DOHH2 (cell line): ENCODE measurements around the gene FBXO28.
A peak's percentile ranks its signal among the peaks of the same experiment; 100 is the strongest.

Experiments used
- H3F3A ChIP-seq: fragments of 200-600 bp; sonication (generic), shearing (Covaris generic); 2 replicates; pipeline ENCODE4 v1.6.0; 2016; ENCODE audit warnings: antibody characterized with exemption, mild to moderate bottlenecking; ENCODE audit not compliant: control insufficient read depth, insufficient read depth
- H3K27ac ChIP-seq: fragments of 200-600 bp; sonication (generic); 2 replicates; pipeline ENCODE4 v1.5.1; 2014; ENCODE audit warnings: low read depth, mild to moderate bottlenecking, low read length, moderate library complexity
- H3K27me3 ChIP-seq: fragments of 200-600 bp; sonication (generic); 2 replicates; pipeline ENCODE4 v1.6.1; 2014; ENCODE audit warnings: mild to moderate bottlenecking, low read length, mixed read lengths; ENCODE audit not compliant: control insufficient read depth
- H3K36me3 ChIP-seq: fragments of 200-600 bp; sonication (generic); 2 replicates; pipeline ENCODE4 v1.6.1; 2014; ENCODE audit warnings: mild to moderate bottlenecking, low read length, moderate library complexity, mixed read lengths; ENCODE audit not compliant: control insufficient read depth
- H3K4me1 ChIP-seq: fragments of 200-600 bp; sonication (generic); 2 replicates; pipeline ENCODE4 v1.6.1; 2014; ENCODE audit warnings: mild to moderate bottlenecking, low read length, mixed read lengths; ENCODE audit not compliant: control insufficient read depth
- H3K4me2 ChIP-seq: fragments of 200-600 bp; sonication (generic); 2 replicates; pipeline ENCODE4 v1.6.0; 2014; ENCODE audit warnings: mild to moderate bottlenecking, low read length, moderate library complexity
- H3K4me3 ChIP-seq: fragments of 200-600 bp; sonication (generic); 2 replicates; pipeline ENCODE4 v1.5.1; 2014; ENCODE audit warnings: mild to moderate bottlenecking, low read length, mixed read lengths
- H3K79me2 ChIP-seq: fragments of 200-600 bp; sonication (generic); 2 replicates; pipeline ENCODE4 v1.6.1; 2014; ENCODE audit warnings: mild to moderate bottlenecking, low read length, mixed read lengths; ENCODE audit not compliant: control insufficient read depth
- H3K9me2 ChIP-seq: fragments of 200-600 bp; sonication (generic); replicated peaks from 2 replicates; pipeline ENCODE4 v1.6.1; 2014; ENCODE audit warnings: mild to moderate bottlenecking, low read length, mixed read lengths; ENCODE audit not compliant: control insufficient read depth
- H3K9me3 ChIP-seq: fragments of 200-600 bp; sonication (generic); 2 replicates; pipeline ENCODE4 v1.6.1; 2014; ENCODE audit warnings: antibody characterized with exemption, low read length, mixed read lengths; ENCODE audit not compliant: control insufficient read depth, insufficient read depth
- H4K20me1 ChIP-seq: fragments of 200-600 bp; sonication (generic); 2 replicates; pipeline ENCODE4 v1.6.0; 2014; ENCODE audit warnings: low read depth, mild to moderate bottlenecking, antibody characterized with exemption, low read length, moderate library complexity; ENCODE audit not compliant: control insufficient read depth, insufficient read depth
- CTCF ChIP-seq: fragments of 200-600 bp; sonication (generic); IDR thresholded peaks from one replicate; pipeline ENCODE4 v1.5.1; 2014; ENCODE audit warnings: antibody characterized with exemption, mild to moderate bottlenecking, low read depth, low read length; ENCODE audit not compliant: poor library complexity, severe bottlenecking
- EZH2phosphoT487 ChIP-seq: fragments of 200-600 bp; sonication (generic); IDR thresholded peaks from 2 replicates; pipeline ENCODE4 v1.6.1; 2017; ENCODE audit warnings: borderline replicate concordance, mild to moderate bottlenecking, antibody characterized with exemption, low read length, moderate library complexity, mixed read lengths

Gene FBXO28

GRCh38 chr1:224169718-224170270, 55.9 kb downstream of the FBXO28 start:
- H3K27me3 ChIP-seq = no peaks in the 10 kb centered on the region
- no peaks in the 10 kb centered on the region for H3K9me2 ChIP-seq
- no peaks in the 10 kb centered on the region for H3K9me3 ChIP-seq
- H3K4me1 ChIP-seq = peaks cover 26% of the 10 kb centered on the region
- H3K36me3 ChIP-seq = no peaks in the 10 kb centered on the region
- no peak overlapping the region for H3K27ac ChIP-seq
- H4K20me1 ChIP-seq = no peaks in the 10 kb centered on the region
- peak overlapping the region; percentile 25; the same call in 1 of the 2 replicates for H3K4me3 ChIP-seq
- TF ChIP-seq CTCF (no peak), EZH2phosphoT487 (no peak)
- 0 out of 2 replicates have a peak, but pooled peaks cover 3% of the 10 kb centered on the region for H3F3A ChIP-seq
- no peaks in the 10 kb centered on the region for H3K79me2 ChIP-seq
- peak overlapping the region; percentile 44 for H3K4me2 ChIP-seq

- Histone ChIP-seq H3F3A (0 out of 2 replicates have a peak, but pooled peaks cover 3% of the 10 kb centered on the region), H3K4me1 (peaks cover 26% of the 10 kb centered on the region), H3K4me3 (no peak overlapping the region), H3K27ac (no peak overlapping the region), H3K36me3 (no peaks in the 10 kb centered on the region), H3K27me3 (no peaks in the 10 kb centered on the region), H3K4me2 (no peak overlapping the region), H3K9me2 (no peaks in the 10 kb centered on the region), H3K79me2 (no peaks in the 10 kb centered on the region), H3K9me3 (no peaks in the 10 kb centered on the region), H4K20me1 (no peaks in the 10 kb centered on the region)
- TF ChIP-seq EZH2phosphoT487 = no peak
- no peak for TF ChIP-seq CTCF
These were observed 56.4 kb downstream of the FBXO28 start for GRCh38 chr1:224170343-224170742.

- Histone ChIP-seq H3K27ac (no peak overlapping the region), H3K9me2 (no peaks in the 10 kb centered on the region), H3K36me3 (no peaks in the 10 kb centered on the region), H3F3A (0 out of 2 replicates have a peak, but pooled peaks cover 3% of the 10 kb centered on the region), H4K20me1 (no peaks in the 10 kb centered on the region), H3K4me1 (peaks cover 32% of the 10 kb centered on the region), H3K4me3 (no peak overlapping the region), H3K4me2 (no peak overlapping the region), H3K9me3 (no peaks in the 10 kb centered on the region), H3K79me2 (no peaks in the 10 kb centered on the region), H3K27me3 (no peaks in the 10 kb centered on the region)
- TF ChIP-seq CTCF (peak; percentile 55), EZH2phosphoT487 (no peak)
These were observed 57.0 kb downstream of the FBXO28 start for GRCh38 chr1:224170748-224171478.
